NCI-H748 treated with DMSO at 0.1 percent for 48 hours (cell line): ENCODE data around the gene IL22RA1.

Experiments
- DNase-seq: peaks from one replicate; lab custom pipeline; 2025; lab: John Stamatoyannopoulos, UW

IL22RA1 gene

DNA sequence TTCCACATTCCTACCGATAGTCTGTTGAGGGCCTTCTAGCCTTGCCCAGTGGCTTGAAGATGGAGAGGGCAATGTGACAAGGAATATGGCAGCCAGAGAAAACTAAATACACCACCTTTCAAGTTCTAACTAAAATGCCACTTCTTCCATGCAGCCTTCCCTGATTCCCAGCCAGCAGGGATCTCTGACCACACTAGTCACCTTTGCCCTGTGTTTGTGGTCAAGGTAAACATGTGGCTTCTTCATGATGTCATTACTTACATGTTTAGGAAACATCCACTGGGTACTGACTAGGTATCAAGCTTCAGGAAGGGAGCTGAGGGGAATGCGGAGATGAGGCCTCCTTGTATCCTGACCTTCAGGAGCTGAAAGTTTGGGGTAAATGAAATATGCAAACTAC, 22.6 kb upstream of the IL22RA1 start:
- no peak for DNase-seq

DNA sequence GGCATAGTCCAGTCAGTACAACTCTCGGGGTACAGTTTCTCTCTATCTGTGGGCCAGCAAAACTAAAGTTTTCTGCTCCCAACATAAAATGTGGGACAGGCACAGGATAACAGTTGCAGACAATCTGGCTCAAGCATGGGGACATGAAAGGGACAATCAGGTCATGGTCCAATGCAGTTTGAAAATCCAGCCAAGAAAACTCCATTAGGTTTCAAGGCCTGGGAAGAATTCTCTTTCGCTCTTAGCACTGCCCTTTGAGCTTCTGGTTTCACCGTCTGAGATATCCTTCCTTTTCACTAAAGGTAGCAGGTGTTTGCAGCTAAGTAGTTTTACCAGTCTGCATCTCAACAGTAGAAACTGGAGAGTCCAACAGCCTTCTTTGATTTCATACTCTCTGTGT, 21.1 kb upstream of the IL22RA1 start:
- DNase-seq = no peak

DNA sequence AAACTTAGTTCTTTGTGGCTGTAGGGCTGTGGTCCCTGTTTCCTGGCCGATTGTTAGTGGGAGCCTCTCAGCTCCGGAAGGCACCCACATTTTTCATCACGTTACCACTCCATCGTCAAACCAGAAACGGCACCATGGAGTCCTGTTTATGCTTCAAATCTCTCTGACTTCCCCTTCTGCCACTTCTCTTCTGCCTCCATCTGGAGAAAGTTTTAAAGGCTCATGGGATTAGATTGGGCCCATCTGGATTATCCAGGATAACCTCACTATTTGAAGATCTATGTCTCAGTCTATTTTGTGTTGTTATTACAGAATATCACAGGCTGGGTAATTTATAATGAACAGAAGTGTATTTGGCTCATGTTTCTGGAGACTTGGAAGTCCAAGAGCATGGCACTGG, 19.3 kb upstream of the IL22RA1 start:
- DNase-seq = no peak

DNA sequence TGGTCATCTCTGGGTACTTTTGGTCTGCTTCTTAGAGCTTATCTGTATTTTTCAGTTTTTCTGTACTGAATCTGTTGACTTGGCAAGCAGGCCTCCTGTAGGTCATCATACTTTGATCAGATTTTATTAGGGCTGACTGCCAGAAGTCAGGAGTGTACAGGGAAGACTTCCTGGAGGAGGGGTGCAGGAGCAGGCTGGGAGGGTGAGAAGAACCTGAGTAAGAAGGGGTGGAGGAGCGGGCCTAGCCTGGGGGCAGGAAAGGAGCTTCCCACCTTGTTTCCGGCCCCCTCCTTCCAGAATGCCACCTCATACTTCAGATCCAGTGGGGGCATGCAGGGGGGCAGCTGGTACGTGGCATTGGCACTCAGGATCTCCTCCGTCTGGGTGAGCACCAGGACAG, 18.3 kb upstream of the IL22RA1 start:
- DNase-seq = no peak

DNA sequence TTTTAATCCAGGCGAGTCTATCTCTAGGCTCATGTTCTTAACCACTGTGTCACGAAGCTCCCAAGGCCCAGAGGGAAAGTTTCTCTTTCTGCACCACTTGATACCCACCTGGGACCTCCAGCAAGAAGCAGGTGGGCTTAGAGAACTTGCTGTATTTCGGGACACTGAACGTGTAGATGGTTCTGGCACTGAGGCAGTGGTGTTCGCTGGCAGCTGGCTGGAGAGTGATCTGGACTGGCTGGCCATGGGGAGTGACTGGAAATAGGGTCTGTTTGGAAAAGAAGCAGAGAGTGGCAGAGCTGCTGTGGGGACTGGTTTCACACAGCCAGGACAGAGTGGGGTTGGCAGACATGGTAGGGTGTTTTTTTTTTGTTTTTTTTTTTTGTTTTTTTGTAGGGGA, 16.4 kb upstream of the IL22RA1 start:
- no peak for DNase-seq

DNA sequence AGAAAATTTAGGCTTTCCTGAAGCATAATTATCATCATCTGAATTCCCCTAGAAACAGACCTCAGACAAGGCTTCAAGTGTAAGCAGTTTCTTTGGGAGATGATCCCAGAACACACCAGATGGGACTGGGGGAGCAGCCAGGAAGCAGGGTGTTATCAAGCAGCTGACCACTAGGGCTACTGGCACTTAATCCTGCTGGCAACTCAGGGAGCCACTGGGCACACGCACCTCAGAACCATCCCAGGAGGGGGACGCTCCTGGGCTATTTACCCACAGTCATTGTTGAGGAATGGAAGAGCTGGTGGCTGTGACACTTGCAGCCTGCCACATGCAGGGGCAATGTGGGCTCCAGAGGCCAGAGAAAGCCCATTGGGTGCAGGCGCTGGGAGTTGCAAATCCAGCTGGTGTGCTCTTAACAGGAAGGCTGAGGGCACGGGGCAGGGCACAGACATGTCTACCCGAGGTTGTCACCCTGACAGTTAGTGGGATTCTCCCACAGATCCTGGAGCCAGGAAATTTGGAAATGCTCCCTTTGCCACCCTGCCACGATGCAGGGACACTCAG, 15.1 kb upstream of the IL22RA1 start:
- no peak for DNase-seq

DNA sequence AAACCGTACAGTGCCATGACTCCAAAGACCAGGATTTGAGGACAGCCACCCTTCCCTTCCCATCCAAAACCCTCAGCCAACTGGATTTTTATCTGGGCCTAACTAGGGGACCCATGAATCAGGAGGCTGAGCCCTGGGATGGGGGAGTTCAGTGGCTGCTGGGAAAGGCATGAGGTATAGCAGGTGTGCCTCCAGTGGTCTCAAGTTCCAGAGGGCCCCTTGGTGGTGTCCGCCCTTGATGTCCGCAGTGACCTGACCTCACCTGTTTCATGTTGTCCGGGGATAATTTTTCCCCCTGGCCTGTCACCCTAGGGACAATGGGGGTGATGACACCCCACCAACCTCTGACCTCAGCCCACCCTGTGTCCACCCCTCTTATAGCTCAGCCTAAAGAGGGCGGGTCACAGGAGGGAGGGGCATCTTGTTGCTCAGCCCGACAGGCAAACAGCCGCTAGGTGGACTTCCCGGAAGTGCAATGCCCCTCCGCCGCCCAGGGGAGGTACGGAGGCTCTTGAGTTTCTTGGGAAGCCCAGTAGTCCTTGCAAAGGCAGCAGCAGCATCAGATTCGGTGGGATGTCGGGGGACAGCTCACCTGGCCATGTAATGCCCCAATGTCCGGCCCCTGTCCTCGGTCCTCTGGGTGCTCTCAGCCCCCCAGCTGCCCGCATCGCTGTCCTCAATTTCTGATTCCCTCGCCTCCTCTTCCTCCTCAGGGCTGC, 13.8 kb upstream of the IL22RA1 start:
- no peak for DNase-seq

DNA sequence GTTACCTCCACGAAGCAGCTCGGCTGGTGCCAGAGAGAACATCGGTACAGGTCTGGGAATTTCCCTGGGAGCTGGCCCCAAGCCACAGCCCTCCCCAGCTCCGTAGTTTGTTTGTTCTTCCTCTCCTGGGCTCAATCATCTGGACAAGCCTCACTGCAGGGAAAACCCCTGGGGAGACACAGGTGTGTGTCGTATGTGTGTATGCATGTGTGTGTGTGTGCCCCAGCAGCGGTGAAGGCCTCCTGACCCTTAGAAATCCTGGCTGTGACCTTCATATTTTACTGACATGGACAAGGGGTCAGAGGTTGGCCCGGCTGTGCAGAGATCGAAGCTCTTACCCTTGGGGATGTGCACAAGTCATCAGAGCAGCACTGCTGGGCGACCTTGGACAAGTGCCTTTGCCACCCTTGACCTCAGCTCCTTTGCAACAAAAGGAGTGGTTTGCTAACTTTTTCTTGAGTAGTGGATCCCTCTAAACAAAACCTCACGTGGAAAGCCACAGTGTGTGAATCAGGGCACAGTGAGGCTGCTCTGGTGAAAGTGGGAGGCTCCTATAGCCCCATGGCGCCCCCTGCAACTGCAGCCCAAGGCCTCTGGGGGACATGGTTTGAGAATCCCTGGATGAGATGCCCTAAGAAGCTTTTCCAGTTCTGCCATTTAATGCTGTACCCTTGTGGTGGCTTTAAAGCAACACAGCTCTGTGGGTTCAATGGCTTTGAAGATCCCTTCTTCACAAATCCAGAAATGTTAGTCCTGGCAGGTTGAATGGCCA, 12.3 kb upstream of the IL22RA1 start:
- DNase-seq = no peak

DNA sequence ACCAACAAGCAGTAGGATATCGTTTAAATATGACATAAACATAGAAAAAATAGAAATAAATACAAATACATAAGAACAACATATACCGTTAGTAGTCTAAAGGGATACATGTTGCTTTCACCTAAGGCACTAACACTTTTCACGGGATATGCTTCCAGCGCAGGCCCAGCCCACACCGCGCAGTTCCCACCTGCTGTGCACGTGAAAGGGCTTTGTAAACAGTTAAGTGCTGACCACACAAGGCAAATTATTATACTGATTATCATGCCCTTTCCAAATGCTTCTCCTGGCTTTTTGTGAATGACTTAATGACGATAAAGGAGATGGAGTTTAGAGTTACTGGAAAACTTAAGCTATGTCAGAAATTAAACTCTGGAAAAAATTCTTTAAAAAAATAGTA, 11.3 kb upstream of the IL22RA1 start:
- DNase-seq = peak; percentile 46

DNA sequence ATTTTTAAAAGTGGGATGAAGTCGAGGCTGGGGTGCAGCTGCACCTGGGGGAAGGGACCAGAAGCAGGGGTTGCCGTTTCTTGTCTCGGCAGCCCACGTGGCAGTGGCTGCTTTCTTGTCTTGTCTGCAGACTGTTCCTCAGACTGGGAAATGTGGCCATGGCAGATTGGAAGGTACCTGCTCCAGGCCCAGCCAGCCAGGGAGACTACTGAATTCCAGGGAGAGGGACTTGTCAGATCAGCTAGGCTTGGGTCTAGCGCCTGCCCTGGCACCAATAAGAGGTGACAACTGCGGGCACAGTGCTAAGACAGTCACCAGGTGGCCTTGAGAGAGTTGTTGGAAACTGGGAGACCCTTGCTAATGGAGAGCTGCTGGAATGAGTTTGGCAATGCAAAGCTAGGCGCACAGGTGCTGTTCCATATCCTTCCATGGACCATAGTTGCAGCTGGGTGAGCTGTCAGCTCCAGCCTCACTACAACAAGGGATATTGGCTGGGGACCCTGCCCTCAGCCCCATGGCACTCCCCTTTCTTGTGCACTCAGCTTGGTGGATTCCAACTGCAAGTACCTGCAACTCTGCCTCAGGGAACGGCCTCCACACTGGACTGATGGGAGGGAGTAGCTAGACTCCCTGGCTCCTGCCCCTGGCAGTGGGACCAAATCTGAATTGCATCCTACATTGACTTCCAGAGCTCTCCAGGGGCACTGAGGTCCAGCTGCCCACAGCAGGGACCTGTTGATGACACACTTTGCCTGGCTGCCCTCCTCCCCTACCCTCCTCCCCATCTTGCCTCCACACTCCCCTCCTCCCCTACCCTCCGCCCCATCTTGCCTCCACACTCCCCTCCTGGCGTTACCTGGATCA, 9.9 kb upstream of the IL22RA1 start:
- DNase-seq = no peak

DNA sequence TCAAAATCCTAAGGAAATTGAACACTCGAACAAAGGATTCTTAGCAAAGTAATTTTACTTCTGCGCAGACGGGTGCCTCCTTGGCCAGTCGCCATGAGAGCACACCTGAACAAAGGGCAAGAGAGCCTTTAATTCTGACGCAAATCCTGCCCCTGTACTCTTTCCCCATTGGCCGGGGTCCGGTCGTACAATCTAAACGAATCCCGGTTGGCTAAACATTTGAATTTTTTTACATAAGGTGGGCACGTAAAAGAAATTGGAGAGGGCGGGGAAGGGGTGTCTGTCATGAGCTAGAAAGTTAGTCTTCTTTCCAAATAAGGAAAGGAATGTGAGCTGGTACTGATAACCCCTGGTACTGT, 8.2 kb upstream of the IL22RA1 start:
- DNase-seq = peak; percentile 59

DNA sequence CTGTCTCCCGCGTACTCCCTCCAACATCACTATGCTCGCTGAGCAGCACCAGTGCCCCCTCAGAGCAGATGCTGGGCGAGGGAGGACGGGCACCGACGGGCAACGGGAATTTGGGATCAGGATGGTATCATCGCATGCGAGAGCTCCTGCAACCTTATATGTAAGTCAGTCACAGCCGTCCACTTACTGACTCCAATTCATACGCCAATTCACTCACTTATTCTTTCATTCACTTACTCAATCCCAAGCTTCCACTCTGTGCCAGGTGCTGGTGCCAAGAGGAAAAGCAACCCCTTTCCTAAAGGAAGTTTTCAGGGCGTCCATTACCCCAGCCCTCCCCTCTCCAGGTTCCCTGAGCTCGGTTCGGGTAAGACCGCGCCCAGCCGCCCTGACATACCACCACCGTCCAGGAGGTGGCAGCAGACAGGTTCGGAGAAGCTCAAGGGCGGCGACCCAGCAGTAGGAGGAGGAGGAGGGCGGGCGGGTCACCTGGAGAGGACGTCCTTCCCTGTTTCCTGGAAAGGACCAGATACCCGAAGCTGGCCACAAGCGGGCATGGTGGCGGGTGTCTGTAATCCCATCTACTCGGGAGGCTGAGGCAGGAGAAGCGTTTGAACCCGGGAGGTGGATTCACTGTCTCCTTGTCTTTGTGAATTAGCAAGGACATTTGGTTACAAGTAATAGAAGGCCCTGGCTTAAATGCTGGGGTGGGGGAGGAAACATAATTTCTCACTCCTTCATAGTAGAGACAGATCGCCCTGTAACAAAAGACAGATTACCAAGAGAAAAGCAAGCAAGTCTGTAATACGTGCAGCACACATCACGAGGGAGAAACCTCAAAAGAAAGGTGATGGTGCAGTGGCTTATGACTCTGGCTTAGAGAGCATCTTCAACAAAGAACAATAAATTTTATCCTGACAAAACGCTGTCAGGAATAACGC, 7.6 kb upstream of the IL22RA1 start:
- peak; percentile 53 for DNase-seq

DNA sequence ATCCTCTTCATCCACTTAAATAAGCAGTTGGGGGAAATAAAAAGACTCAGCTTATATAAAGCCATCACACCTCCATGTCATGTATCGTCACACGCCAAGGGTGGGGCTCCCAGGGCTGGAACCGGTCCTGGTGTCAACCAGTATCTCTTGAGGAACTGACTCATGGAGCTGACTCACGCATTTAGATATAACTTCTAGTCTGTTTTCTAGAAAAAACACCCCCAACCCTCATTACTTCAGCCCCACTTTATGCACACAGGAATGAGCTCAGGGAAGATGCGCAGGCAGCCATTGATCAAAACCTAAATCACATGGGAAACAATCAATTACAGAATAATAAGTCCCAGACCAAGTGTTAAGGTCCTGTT, 6.9 kb upstream of the IL22RA1 start:
- DNase-seq = no peak

DNA sequence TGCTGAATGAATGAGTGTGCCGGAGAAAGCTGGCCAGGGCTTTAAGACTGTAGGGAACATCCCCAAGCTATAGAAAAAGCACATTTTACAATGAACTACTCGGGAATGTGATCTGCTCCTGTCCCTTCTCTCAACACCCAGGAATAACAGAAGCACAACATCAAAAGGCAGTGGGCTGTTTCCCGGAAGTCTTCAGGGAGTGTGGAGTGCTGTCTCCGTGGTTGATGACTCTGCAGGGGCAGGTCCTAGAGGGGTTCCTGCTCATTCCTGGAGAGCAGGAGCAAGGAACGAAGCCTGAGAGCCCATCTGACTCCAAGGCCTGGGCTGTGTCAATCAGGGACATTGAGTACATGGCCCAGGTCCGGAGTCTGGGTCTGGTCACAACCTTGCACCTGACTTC, 4.9 kb upstream of the IL22RA1 start:
- DNase-seq = no peak

DNA sequence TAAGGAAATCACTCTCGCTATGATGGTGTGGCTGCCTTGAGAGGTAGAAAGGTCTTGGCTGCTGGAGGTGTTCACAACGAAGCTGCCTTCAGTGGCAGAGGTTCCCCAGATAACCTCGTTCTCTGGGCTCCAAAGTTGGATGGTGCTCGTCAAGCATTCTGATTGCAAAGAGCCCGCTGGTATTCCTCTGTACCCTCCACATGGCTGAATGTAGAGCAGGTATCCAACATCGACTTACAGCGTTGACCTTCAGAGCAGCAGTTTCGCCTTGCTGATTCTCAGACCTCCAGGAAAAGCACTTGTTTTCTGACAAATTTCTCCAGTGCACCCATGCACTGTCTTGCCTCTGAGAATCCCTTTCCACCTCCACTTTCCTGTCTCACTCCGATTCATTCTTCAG, 4.3 kb upstream of the IL22RA1 start:
- no peak for DNase-seq

DNA sequence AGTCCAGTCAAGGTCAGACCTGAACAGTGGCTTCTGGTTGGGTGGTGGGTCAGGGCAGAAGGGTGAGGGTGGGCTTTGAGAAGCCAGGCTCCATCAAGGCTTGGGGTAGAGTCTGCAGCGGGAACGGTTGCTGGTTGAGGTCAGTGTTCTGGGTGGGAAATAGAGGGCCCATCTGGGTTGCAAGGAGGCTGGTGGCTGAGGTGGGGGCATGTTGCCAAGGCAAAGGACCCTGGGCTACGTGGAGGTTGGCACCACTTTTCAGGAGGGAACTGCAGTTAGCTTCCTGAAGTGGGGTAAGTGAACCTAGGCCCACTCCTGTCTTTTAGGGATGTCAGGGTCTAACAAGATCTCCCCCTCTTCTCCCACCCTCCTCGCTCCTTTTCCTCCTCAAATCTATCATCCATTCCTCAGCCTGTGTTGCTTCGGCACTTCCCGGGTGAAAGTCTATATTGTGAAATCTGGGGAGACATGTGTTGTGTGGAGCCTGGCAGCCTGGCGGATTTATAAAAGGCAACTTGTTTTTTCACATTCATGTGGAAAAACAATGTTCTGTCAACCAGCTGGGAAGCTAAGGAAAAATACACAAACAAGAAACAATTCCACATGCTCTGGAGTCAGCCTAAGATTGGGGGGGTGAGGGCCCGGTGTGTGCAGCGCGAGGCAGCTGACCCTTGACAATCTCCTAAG, 1.5 kb downstream of the IL22RA1 start:
- DNase-seq = no peak

DNA sequence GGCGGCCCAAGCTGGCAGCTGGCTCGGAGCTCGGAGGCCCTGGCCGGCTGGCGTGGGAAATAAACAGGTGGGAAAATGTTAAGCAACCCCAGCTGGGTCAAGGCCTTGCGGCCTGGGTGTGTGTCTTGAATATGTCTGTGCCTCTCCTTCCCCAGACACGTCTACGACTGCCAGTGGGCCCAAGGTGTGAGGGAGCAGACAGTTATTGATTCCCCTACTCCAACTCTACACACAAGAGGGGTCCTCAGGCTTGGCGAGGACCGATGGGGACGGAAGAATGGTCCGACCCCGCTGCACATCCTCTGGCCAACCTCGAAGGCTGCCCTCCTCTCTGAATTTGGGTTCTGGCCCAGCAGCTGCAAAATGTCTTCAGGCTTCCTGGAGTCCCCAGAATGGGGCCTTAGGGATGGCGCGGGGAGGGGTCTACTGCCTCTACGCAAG, 2.2 kb downstream of the IL22RA1 start:
- DNase-seq = no peak

DNA sequence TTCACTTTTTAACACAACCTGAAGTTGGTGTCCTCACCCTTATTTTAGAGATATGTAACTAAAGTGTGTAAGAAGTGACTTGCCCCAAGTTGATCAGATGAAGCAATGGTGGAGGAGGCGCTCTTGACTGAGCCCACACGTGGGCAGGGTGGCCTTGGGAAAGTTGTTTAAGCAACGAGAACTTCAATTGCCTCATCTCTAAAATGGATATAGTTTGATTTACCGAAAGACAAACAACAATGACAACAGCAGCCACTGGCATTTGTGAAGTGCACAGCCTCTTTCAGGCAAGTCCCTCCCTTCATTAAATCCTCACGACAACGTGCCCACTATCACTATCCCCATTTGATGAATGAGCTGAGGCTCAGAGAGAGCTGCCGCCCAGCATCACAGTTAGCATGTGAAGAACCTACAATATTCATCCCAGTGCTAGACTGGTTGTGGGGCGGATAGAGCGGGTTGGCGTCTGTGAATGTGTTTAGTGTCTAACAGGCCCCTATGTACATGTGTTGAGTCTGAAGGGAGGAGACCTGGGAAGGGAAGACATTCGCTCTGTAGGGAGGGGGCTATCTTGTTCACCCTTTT, 3.0 kb downstream of the IL22RA1 start:
- no peak for DNase-seq

DNA sequence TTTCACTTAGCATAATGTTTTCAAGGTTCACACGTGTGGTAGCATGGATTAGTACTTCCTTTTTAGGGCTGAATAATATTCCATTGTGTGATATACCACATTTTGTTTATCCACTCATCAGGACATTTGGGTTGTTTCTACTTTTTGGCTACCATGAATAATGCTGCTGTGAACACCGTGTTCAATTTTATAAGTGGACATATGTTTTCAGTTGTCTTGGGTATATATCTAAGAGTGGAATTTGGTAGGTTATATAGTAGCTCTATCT, 3.8 kb downstream of the IL22RA1 start:
- no peak for DNase-seq

DNA sequence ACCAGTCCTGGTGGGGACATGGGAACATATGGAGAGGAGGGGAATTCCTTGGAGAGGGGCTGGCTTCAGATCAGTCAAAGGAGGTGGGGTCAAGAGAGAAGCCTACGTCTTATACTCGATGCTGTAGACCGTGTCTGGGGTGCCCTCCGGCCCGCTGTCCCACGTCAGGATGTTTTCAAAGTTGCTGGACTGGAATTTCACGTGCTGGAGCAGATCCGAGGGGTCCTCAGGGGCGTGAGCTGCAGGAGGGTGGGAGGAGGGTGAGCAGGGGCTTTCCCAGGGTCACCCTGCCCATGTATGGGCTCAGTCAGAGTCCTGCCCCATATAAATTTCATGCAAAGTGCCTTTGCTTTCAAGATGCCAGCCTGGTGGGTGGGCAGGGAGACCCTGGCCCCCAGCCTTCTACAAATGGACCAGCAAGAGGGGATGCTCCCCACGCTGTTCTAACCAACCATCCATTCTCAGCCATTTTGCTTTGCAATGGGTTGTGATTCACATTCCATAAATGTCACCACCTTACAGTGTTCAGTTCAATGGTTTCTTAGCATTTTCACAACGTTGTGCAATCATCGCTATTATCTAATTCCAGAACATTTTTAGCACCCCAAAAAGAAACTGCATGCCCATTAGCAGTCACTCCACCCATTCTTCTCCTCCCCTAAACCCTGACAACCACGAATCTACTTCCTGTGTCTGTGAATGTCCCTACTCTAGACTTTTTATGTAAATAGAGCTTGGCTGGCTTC, 4.3 kb downstream of the IL22RA1 start:
- DNase-seq = no peak
